Left lung (tissue), 10 donors: ENCODE measurements around the gene RAB15. TPM values are rescaled to one million over a fixed set of nuclear protein-coding genes. Genes with fewer than 3 reads are reported as not detected.

Experiments
- ATAC-seq: fragments of 200-7000 bp; cut with Tn5 transposase; one replicate; pipeline ENCODE4 v1.9.1; 2020; ENCODE audit warnings: moderate library complexity
- DNase-seq, 4 donors: peaks; one replicate each; pipeline ENCODE4 v3.0.0-alpha.2; 2013 to 2020
- H3K27ac ChIP-seq, 2 donors: fragments of 200-600 bp; sonication (generic) in 1 of 2; one replicate each; pipeline versions ENCODE4 v1.5.0 to v1.8.0; 2020 to 2021
- H3K27me3 ChIP-seq, 2 donors: fragments of 200-600 bp; sonication (generic) in 1 of 2; one replicate each; pipeline versions ENCODE4 v1.5.0 to v1.8.0; 2020 to 2021
- H3K36me3 ChIP-seq, 2 donors: fragments of 200-600 bp; sonication (generic) in 1 of 2; one replicate each; pipeline versions ENCODE4 v1.5.0 to v1.8.0; 2020 to 2021
- H3K4me1 ChIP-seq, 2 donors: fragments of 200-600 bp; one replicate each; pipeline ENCODE4 v1.8.0; 2021
- H3K4me3 ChIP-seq, 2 donors: fragments of 200-600 bp; sonication (generic) in 1 of 2; one replicate each; pipeline versions ENCODE4 v1.5.0 to v1.8.0; 2020 to 2021; ENCODE audit warnings: mild to moderate bottlenecking in 1 of 2
- H3K9me3 ChIP-seq, 2 donors: fragments of 200-600 bp; sonication (generic) in 1 of 2; one replicate each; pipeline versions ENCODE4 v1.5.0 to v1.8.0; 2020 to 2021
- intact Hi-C, 2 donors: fragments of 100-400 bp; cut with DNase I; formaldehyde crosslinking; loops; one replicate each; pipeline versions ENCODE4 v1.11.2 to v1.14.2; 2022
- polyA plus RNA-seq, 6 donors: library from polyadenylated mRNA; unstranded; fragments of 120-200 nt; gene quantifications; one replicate each; pipeline ENCODE4 v1.2.1, GENCODE V29; 2013; ENCODE audit not compliant: insufficient read length in 6 of 6
- total RNA-seq, 2 donors: library from RNA; stranded (reverse); fragmentation: NEBNext Ultra II Directional; extraction: Animal tissue kit (Norgen Biotek cat#: 25700); gene quantifications; one replicate each; pipeline ENCODE4 v1.2.1, GENCODE V29; 2021
- TF ChIP-seq, protein P1 (sequence below), 2 donors: fragments of 200-600 bp; sonication (generic) in 1 of 2; IDR thresholded peaks; one replicate each; pipeline versions ENCODE4 v1.5.0 to v1.8.0; 2021; ENCODE audit warnings: antibody characterized with exemption in 2 of 2
- donor health status: DM: no; HTN: yes; CAD: no.
- donor health status: DM: no; HTN: no; CAD: no.

Gene RAB15
- total and polyA plus RNA-seq, 8 donors = 21.8 to 36.6 (median 30.7) TPM

DNA sequence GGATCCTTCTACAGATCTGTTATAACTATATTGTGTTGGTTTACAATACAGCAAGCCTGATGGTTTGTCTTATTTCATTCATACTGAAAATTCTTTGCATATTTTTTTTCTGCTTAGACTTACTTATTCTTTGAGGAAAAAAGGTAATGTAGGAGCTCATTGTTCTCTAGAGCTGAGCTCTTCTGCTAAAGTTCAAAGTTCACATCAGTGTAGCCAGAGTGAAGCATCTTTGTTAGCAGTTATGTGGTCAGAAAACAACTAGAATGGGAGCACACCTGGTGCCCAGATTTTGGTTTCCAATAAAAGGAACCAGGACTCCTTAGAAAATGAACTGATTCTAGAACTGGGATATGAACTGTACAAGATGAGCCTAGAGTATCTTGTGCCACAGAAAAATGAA, 39.9 kb downstream of the RAB15 start:
- intact Hi-C loops = no loop called here
- H3K4me1 ChIP-seq = no peaks in the 10 kb centered on the region
- H3K4me3 ChIP-seq = no peak overlapping the region
- peaks cover 0 to 63% of the 10 kb centered on the region in 2 donors for H3K36me3 ChIP-seq
- ATAC-seq (no peak), DNase-seq (no peak)
- TF ChIP-seq, protein P1, sequence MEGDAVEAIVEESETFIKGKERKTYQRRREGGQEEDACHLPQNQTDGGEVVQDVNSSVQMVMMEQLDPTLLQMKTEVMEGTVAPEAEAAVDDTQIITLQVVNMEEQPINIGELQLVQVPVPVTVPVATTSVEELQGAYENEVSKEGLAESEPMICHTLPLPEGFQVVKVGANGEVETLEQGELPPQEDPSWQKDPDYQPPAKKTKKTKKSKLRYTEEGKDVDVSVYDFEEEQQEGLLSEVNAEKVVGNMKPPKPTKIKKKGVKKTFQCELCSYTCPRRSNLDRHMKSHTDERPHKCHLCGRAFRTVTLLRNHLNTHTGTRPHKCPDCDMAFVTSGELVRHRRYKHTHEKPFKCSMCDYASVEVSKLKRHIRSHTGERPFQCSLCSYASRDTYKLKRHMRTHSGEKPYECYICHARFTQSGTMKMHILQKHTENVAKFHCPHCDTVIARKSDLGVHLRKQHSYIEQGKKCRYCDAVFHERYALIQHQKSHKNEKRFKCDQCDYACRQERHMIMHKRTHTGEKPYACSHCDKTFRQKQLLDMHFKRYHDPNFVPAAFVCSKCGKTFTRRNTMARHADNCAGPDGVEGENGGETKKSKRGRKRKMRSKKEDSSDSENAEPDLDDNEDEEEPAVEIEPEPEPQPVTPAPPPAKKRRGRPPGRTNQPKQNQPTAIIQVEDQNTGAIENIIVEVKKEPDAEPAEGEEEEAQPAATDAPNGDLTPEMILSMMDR (IDR thresholded peaks at IDR 0.05) = no peak
- H3K27ac ChIP-seq = no peak overlapping the region
- H3K27me3 ChIP-seq = no peaks in the 10 kb centered on the region
- H3K9me3 ChIP-seq = no peaks in the 10 kb centered on the region

DNA sequence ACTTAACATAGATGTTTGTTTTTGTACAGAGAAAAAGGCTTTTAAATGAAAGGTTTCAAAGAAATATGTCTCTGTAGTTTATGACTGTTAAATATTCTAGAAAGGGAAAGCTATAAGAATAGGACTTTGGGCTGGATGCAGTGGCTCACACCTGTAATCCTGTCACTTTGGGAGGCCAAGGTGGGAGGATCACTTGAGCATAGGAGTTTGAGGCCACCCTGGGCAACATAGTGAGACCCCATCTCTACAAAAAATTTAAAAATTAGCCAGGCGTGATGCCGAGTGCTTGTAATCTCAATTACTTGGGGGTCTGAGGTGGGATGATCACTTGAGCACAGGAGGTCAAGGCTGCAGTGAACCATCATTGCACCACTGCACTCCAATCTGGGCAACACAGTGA, 41.0 kb downstream of the RAB15 start:
- H3K9me3 ChIP-seq = no peaks in the 10 kb centered on the region
- H3K27me3 ChIP-seq = no peaks in the 10 kb centered on the region
- intact Hi-C loops = no loop called here
- DNase-seq (no peak), ATAC-seq (no peak)
- TF ChIP-seq, protein P1 (IDR thresholded peaks at IDR 0.05) = no peak
- H3K4me3 ChIP-seq = no peak overlapping the region
- H3K4me1 ChIP-seq = no peaks in the 10 kb centered on the region
- H3K27ac ChIP-seq = no peak overlapping the region
- H3K36me3 ChIP-seq = peaks cover 0 to 73% of the 10 kb centered on the region in 2 donors

DNA sequence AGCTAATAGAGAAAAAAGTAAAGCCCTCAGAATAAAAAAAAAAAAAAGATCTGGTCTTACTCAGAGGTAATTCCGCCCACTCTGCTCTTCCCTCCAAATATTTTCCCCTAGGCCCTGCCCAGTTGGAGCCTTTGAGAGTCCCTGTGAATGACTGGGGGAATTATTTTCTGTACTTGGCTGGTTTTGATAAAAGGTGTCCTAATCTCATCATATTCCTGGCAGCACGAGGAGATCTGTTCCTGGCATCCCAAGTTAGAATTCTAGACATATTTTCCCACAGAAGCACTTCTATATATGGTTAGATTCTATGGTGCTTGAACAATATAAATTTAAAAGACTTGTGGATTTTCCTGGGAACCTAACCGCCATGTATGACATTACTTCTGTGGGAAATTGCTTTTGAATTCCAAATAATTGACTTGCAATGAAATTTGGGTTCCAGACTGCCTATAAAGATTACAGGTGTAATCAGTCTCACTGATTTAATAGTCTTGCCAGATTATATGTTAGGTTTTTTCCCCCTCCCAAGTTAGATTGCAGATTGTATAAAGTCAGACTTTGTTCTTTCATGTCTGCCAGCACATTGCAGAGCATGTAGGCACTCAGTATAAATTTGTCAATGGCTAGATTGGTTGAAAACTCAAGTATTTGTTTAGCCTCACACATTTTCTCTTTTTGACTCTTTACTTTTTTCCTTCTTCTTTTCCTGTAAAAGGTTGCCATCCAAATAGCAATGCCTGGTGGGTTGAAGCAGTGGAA, 41.9 kb downstream of the RAB15 start:
- DNase-seq (no peak), ATAC-seq (peak; percentile 33)
- Histone ChIP-seq H3K4me1 (no peaks in the 10 kb centered on the region), H3K27me3 (no peaks in the 10 kb centered on the region), H3K9me3 (no peaks in the 10 kb centered on the region), H3K36me3 (peaks cover 0 to 82% of the 10 kb centered on the region in 2 donors), H3K4me3 (no peak overlapping the region), H3K27ac (peak overlapping the region in 1 of 2 donors; percentile 21)
- TF ChIP-seq, protein P1 (IDR thresholded peaks at IDR 0.05) = no peak
- intact Hi-C loops = no loop called here

DNA sequence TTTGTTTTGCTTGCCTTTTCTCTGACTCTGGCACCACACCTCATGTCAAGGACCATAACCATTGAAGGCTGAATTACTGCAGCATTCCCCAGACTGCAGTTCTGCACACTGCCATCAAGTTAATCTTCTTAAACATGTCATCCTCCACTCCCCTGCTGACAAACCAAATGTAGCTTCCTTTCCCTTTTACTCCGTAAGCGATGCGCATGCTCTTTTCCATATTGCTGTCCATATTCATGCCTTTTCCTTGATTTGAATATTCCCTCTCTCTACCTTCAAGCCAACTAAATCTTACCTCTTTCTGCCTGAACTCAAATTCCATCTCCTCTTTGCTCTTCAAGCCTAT, 43.1 kb downstream of the RAB15 start:
- no peak for ATAC-seq
- no peak for DNase-seq
- TF ChIP-seq, protein P1 (IDR thresholded peaks at IDR 0.05) = no peak
- no peaks in the 10 kb centered on the region for H3K4me1 ChIP-seq
- no peaks in the 10 kb centered on the region for H3K9me3 ChIP-seq
- H3K27me3 ChIP-seq = no peaks in the 10 kb centered on the region
- intact Hi-C loops = no loop called here
- peak overlapping the region; percentile 15 to 21 for H3K27ac ChIP-seq
- H3K36me3 ChIP-seq = peaks cover 0 to 87% of the 10 kb centered on the region in 2 donors
- no peak overlapping the region for H3K4me3 ChIP-seq

DNA sequence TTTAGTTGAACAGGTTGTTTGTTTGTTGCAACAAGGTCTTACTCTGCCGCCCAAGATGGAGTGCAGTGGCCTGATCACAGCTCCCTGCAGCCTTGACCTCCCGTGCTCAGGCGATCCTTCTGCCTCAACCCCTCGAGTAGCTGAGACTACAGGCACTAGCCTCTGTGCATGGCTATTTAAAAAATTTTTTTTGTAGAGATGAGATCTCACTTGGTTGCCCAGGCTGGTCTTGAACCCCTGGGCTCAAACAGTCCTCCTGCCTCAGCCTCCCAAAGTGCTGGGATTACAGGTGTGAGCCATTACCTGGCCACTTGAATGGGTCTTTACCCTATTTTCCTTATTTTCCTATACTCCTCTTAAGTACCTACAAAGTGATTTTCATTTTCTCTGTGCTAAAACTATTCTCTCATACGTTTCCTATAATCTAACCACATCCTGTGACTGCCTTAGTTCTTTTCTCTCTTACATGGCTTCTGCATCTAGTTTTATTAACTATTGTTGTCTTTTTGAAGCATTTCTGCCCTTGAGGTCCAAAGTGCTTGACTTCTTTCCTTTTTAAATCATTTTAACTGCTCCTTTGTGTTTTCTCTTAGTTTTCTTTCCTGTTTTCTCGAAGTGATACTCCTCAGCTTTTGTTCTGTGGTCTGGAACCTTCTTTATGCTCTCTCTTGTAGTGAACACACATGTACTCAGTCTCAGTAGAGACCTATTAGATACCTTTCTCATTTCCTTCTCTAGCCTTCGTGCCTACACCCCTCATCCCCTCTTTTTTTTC, 43.7 kb downstream of the RAB15 start:
- no peaks in the 10 kb centered on the region for H3K9me3 ChIP-seq
- ATAC-seq (no peak), DNase-seq (no peak)
- peaks cover 0 to 86% of the 10 kb centered on the region in 2 donors for H3K36me3 ChIP-seq
- intact Hi-C loops = no loop called here
- H3K27me3 ChIP-seq = no peaks in the 10 kb centered on the region
- no peak overlapping the region for H3K4me3 ChIP-seq
- H3K4me1 ChIP-seq = no peaks in the 10 kb centered on the region
- H3K27ac ChIP-seq = peak overlapping the region in 1 of 2 donors; percentile 21
- TF ChIP-seq, protein P1 (IDR thresholded peaks at IDR 0.05) = no peak
